HG02943 (cell line): ENCODE measurements around the gene HOXB9.

Experiments
- ATAC-seq: cut with Tn5 transposase; IDR thresholded peaks from one replicate; pipeline ENCODE4 v1.9.1; 2021; ENCODE audit warnings: mild to moderate bottlenecking, low read depth, moderate library complexity; ENCODE audit not compliant: unreplicated experiment

HOXB9 gene

DNA sequence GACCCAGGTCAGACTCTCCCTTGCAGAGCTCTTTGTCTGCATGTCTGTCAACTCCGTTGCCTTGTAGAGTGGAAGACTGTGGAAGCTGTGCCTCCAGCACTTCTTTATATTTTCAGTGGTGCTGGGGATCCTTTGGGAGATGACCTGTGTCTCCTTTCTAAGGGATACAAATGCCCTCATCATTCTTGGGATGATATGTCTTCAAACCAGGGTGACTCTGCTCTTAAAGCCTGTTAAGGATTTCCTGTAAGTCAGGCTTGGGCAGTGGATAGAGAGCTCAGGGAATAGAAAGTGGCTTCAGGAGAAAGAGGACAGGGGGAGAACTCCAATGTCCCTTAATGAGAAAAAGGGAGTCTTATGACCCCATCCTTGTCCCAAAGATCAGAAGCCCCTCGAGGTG lies 37.6 kb downstream of the HOXB9 start:
- ATAC-seq = no peak

DNA sequence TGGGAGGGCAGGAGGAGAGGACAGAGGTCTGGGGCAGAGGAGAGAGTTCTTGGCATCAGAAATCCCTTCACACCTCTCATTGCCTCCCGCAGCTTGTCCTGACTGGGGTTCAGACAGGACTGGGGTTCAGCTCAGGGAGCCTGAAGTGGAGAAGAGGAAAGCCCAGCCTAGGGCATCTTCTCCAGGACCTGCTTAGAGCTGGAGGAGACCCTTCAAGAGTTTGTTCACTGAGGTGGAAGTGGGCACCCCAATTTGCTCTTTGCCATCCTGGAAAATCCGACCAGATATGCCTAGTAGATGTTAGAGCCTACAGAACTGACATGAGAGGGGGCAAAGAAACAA lies 38.1 kb downstream of the HOXB9 start:
- ATAC-seq = no peak

DNA sequence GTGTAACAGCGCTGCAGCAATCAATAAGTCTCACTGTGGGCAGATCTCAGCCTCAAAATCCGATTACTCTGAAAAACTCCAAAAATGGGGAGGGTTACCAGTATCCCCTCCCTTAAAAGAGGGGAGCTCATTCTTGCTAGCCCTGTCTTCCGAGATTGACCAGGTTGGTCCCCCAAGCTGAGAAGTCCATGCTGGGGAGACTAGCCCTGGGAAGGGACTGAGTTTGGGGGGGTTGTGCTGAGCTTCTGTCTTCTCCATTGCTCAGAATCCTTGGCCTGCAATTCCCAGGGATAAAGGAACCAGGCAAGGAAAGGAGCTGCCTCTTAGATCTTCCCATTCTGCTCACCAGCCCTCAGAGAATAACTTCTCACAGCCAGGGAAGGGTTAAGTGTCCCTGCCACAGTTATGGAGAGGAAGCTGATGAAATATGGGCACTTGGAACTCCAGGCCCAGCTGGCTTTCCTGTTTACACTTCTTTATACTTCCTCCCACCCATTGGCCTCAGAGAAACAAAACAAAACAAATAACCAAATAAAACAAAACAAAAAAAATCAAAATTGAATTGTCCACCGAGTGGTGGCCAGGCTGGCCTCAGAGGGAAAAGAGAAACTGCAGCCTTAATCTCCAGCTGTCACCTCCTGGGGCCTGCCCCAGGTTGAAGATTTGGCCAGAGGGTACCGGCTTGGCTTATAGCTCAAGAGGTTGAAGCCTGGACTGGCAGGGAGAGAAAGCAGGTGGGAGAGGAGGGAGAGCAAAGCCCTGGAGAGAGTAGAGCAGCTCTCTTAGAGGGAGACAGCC lies 38.7 kb downstream of the HOXB9 start:
- no peak for ATAC-seq

DNA sequence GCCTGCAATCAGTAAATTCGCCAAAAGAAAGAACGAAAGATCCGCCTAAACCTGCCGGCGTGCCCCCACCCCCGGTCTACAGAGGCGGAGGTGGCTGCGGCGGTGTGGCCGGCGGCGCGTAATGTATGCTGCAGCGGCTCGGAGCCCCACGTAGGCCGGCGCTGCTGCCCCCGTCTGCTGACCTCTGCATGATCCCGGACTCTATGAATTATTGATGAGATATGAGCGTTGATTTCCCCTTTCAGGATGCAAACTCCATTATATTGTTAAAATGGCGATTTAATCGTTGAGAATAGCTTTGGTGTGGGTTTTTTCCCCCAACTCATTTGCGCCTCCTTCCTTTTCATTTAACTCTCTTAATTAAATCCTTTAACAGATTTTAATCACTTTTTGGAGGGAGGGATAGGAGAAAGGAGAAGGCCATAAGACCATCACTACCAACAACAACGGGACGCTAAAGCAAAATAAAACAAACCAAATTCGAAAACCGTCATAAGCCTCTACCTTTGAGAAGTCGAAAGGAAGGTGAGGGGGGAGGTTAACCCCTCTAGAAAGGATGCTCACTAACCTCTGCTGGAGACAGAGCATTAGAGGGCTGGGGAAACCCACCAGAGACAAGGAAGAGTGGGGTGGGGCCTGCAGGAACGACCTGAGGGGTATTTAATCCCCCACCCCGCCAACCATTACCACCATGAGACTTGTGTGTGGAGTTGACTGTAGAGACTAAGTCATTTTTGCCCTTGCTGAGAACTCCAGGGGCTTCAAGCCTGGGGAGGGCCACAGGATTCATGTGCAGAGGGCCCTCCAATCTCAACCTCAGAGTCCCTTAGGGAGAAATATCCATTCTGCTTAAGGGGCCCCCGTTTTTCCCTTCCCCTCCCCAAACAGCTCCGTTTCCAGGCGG lies 39.6 kb downstream of the HOXB9 start:
- ATAC-seq = no peak

DNA sequence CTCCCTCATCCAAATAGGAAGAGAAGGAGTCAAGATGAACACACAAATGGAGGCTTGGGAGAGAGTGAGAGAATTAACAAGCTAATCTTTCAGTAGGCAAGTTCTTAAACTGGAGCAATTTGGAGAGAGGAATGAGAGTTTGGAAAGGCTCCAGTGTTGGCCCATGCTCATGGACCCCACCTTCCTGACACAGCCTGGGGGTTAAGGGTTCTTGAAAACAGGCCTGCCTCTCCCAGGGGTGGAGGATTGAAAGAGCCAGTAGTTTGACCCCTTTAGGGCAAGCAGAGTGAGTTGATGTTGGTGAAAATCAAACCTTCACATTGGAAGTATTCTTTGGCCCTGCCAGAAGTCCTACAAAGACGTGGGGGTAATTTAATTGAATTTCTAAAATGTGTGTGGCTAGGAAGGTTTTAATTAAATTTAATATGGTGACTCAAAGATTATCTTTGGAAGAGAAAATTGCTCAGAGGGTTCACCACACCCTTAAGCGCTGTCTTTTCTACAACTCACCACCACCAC lies 41.9 kb downstream of the HOXB9 start:
- no peak for ATAC-seq

DNA sequence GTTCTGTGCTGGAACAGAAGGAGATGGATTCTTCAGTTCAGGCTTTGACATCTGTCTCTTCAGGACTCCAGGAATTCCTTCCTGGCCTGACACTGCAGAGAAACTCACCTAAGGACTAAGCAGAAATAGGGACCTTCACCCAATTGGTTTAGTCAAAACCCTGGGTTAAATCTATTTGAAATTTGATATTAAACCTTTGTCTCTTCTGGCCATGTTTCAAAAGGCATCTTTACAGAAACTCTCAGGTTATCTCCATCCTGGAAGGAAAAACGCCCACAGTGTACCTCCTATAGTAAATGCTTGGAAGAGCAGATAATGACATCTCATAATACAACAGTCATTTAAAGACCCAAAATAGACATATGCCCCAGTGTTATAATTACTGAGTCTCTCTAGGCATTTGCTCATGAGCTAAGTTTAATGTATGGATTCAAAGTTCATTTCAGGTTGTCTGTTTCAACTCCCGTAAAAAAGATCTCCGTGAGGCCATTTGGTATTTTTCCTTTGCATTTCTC lies 42.4 kb downstream of the HOXB9 start:
- no peak for ATAC-seq

DNA sequence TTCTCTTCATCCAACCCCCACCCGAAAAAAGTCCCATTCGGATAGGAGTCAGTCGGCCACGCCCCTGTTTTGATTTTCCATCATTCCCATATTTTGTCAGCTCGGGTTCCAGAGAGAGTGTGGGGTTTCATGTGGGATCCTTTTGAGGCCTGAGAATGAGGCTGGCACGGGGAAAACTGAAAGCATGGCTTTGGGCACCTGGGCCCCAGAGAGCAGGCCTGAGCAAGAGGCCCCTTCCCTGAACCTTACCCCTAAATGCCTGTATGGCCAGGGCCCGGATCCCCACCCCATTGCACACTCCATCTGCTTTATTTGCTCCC lies 43.4 kb downstream of the HOXB9 start:
- ATAC-seq = no peak

DNA sequence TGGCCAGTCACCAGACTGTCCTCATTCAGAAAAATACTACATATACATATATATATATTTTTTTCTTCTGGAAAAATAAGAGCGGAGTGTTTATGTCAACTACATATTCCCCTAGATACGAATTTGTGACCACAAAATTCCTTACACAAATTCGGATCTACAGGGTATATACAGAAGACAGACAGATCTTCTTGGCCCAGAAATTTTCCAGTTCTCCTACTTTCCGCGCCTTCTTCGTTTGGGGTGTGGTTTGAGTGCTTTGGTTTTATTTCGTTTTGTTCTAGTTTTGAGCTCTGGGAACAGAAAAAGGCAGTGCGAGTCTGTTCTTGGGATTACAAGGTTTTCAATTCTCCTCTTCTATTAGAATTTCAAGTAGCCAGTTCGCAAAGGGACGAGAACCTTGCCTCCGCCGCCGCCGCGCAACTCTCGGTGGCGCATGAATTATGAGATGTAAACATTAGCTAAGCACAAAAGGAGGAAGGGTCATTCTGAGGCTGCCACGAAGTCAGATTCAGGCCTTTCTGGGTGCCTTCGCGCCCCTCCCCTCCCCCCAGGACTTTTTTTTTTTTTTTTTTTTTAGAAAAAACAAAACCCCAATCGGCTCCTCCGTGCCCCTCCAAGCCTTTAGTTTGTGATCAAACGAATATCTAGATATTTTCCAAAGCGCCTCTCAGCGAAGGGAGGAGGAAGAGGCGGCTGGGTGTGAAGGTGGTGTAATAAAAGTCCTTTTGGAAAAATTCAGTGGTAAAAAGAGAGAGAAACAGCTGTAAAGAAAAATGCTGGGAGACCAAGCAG lies 46.2 kb downstream of the HOXB9 start:
- ATAC-seq = no peak

DNA sequence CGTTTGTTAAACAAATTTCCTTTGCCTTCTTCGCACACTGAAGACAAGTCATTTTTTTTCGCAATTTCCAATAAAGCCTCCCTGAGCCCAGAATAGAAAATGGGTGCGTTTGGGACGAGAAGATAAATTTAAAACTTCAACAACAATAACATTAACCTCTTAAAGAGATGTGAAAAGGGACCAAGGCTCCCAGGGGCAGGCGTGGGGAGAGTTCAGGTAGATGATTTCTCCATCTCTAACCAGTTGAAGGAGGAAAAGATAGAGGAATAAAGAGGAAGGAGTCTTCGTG lies 46.7 kb downstream of the HOXB9 start:
- no peak for ATAC-seq

DNA sequence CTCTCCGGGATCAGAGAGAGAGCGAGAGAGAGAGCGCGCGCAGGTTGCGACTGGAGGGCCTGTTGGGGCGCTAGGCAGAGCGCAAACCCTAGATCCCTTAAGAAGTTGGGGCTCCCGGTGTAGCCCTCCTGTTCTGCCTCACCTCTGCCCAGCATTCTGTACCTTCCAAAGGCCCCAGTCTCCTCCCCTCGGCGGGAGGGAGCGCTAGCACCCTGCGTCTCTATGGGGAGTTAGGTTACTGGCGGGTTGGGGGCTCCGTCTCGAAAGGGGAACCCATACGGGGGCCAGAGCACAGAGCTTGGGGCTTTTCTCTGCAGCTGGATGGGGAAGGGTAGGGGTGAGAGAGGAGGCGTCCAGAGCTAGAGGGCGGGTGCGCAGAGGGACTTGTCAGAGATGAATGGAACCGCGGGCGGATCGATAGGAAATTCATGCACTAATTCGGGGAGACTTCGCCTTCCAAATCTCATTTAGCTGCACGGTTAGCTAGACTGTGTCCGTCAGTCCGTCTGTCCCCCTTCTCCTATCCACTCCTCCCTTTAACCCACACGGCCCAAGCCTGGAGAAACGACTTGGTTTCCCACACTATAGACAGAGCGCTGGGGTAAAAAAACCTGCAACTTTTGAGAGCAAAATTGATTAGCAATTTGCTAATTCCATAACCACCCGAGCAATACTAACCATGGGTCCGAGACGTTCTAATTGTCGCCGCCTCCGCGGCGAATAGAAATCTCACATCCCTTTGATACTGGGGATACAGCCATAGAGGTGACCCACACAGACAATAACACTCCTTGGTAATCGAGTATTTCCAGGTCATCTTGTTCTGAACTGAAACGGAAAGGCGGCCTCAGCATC lies 47.3 kb downstream of the HOXB9 start:
- ATAC-seq = no peak

DNA sequence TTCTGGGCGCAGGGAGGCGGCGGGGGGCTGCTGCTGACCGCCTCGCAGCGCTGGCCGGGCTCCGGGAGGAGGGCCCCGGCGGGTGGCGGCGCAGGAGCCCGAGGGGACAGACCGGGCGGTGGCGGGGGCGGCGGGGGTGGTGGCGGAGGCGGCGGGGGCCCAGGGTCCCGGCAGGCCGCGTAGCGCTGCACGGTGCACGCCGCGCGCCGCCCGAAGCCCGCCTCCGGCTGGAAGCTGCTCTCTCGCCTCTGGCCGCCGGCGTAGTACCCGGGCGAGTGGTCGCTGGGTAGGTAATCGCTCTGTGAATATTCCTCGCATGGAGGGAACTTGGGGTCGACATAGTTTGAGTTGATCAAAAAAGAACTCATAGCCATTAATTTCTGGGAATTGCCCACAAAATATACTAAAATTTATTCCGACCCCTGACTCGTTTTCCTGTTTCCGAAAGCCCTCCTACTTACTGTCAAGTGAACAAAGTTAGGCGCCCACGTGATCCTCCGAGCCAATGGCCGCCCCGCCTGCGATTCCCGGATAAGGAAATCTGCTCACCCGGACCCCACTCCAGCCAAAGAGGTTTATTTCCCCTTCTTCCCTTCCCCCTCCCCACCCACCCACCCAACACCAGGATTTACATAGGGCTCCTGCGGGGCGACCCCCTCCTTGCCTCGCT lies 48.1 kb downstream of the HOXB9 start, which contains the start of gene HOXB4:
Gene HOXB4, minus strand, starts transcription at position 405 of the 670 bp plus-strand sequence. Its CDS starts 31 bp downstream, at position 374.
- ATAC-seq = no peak

DNA sequence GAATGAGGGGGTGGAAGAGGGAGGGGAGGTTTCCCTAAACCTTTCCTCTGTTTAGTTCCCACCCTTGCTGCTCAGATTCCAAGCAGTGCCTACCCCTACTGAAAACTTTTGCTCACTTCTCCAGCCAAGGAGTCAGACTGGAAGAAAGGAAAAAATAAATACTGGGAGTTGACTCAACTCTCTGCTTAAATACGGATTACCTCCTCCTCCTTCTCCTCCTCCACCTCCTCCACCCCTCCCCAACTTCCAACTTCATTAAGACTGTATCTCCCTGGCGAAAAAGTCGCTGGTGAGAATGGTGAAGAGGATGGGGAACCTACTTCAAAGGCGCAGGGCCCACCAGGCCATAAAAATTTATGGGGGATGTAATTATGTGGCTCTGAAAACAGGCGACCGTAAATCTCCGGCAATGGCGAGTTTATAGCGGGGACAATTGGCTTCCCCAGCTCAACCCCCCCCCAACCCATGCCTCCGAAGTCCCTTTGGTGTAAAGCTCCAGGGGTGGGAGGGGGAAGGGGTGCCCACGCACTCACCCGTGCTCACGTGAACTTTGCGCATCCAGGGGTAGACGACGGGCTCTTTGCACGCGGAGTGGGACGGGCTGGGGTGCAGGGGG lies 48.7 kb downstream of the HOXB9 start:
- ATAC-seq = no peak

DNA sequence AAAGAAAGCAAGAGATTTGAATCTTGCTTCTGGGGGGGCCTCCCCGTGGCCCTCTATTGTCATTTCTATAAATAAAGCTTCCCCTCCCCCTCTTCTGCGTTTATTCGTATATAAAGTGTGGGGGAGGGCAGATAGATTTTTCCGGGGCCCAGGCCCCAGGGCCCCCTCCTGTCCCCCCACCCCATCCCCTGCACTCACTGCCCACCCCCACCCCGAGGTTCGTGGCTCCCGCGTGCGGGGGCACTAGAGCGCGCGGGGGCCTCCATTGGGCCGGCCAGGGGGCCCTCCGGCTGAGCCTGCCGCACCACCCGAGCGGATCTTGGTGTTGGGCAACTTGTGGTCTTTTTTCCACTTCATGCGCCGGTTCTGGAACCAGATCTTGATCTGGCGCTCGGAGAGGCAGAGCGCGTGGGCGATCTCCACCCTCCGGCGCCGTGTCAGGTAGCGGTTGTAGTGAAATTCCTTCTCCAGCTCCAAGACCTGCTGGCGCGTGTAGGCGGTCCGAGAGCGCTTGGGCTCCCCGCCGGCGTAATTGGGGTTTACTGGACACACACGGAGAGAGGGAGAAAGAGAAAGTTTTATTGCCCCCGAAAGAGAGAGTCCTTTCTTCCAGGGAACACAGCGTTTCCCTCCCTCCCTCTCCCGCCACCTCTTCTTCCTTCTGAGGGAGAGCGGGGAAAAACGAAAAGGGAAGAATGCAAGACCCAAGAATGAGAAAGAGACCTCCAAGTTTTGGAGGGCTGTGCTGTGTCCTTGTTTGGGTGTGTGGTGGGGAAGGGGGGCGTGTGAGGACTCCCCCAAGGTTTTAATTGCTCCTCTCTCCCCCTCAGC lies 49.5 kb downstream of the HOXB9 start:
- ATAC-seq = no peak

DNA sequence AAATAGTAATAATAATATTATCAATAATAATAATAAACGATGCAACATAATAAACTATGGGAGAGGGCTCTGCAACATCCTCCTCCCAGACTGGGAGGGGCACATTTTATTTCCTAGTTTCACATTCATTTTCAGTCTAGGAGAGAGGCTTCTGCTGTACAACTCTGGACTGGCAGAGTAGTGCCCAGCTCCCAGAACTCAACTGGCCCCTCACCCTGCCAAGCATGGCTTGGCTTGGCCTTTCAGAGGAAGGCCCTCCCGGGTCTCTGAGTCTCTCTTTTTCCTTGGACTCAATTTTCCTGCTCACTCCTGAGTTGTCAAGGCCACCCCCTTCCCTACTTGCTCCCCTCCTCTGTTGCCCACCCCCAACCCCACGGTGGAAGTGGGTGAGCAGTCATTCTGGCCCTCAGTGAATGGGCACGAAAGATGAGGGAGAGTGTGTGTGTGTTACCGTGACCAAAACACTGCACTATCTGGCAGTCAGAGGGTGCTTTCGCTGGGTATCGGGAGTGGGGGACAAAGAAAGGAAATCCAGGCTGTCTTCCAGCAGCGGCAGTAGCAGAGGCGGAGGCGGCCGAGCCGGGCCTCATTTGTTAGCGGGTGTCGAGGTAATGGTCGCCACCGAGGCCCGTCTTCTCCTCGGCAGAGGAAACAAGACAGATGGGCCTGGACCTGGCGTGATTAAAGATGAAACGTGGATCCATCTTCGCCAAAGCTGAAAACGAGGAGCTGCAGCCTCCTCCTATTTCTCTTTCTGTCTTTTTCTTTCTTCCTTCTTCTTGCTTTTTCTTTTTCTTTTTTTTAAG lies 50.3 kb downstream of the HOXB9 start:
- no peak for ATAC-seq

DNA sequence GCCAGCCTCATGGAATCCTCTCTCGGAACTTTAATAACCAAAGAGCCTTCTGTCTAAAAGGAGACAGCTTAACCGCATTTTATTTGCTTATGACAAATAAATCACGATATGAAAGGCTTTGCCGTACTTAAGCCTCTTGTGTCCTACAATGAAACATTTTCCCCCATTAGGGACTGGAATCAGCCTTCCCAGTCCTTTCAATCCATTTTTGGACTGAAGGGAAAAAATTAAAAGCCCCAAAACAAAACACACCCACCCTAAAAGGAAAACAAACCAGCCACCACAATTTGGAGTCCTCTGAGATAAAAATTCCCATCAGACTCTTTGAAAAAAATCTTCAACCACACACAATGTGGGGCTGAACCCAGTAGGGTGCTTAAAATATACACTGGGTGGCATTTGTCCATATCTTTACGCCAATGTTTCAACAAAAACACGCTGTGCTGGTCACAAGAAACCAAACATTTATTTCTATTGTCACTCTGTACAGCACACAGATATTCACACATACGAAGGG lies 51.0 kb downstream of the HOXB9 start:
- no peak for ATAC-seq

DNA sequence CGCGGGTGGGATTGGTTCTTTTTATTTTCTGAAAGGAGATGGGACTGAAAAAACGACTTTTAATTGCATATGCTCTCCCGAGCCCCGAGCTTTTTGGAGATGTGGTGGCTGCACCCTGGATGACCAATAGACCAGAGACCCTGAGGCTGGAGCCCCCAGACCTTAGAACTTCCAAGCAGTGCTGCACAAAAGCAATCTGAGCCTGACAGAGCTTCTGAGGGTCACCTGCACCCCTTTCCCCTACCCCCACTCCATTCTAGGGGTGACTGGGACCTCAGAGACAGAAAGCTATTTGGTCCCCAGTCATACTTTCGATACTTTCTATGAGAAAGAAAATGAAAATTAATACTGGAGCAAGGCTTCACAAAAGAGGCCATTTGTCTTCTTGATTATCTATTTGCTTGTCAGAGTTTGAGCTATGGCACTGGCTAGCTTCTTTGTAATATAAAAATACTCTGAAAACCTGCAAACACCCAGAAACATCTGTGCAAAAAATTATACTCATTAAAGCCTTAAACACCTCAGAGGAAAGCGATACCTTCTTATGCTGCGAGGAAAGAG lies 51.6 kb downstream of the HOXB9 start:
- ATAC-seq = no peak
